Karpas-422 (cell line): ENCODE data around the gene PRAC2. TPM values are rescaled to one million over a fixed set of nuclear protein-coding genes. Genes with fewer than 3 reads are reported as not detected.

Source experiments
- DNase-seq: peaks from one replicate; pipeline ENCODE4 v3.0.0-alpha.2; 2015
- H2AFZ ChIP-seq: fragments of 200-600 bp; sonication (generic); 2 replicates; pipeline ENCODE4 v1.6.1; 2014; ENCODE audit warnings: antibody characterized with exemption, low read length, mixed read lengths
- H3K27ac ChIP-seq: fragments of 200-600 bp; sonication (generic); 2 replicates; pipeline ENCODE4 v1.5.1; 2014; ENCODE audit warnings: mild to moderate bottlenecking, low read length, moderate library complexity
- H3K27me3 ChIP-seq: fragments of 200-600 bp; sonication (generic); 2 replicates; pipeline ENCODE4 v1.6.1; 2014; ENCODE audit warnings: low read length, mixed read lengths
- H3K36me3 ChIP-seq: fragments of 200-600 bp; sonication (generic); 2 replicates; pipeline ENCODE4 v1.6.1; 2014; ENCODE audit warnings: low read length, mixed read lengths; ENCODE audit not compliant: insufficient read depth
- H3K4me1 ChIP-seq: fragments of 200-600 bp; sonication (generic); 2 replicates; pipeline ENCODE4 v1.6.1; 2014; ENCODE audit warnings: mild to moderate bottlenecking, low read length, mixed read lengths
- H3K4me2 ChIP-seq: fragments of 200-600 bp; sonication (generic); 2 replicates; pipeline ENCODE4 v1.6.1; 2014; ENCODE audit warnings: low read length, low read depth, mild to moderate bottlenecking; ENCODE audit not compliant: poor library complexity, severe bottlenecking
- H3K4me3 ChIP-seq: fragments of 200-600 bp; sonication (generic); 2 replicates; pipeline ENCODE4 v1.5.1; 2014; ENCODE audit warnings: mild to moderate bottlenecking, antibody characterized with exemption, low read length, mixed read lengths
- H3K79me2 ChIP-seq: fragments of 200-600 bp; sonication (generic); 2 replicates; pipeline ENCODE4 v1.6.1; 2014; ENCODE audit warnings: mild to moderate bottlenecking, low read length, mixed read lengths
- H3K9ac ChIP-seq: fragments of 200-600 bp; sonication (generic); 2 replicates; pipeline ENCODE4 v1.6.0; 2014; ENCODE audit warnings: low read length
- H3K9me2 ChIP-seq: fragments of 200-600 bp; sonication (generic), shearing (Covaris generic); replicated peaks from 2 replicates; pipeline ENCODE4 v1.6.0; 2014; ENCODE audit warnings: mild to moderate bottlenecking, low read length, moderate library complexity; ENCODE audit not compliant: insufficient read depth
- H3K9me3 ChIP-seq: fragments of 300-700, 200-600 bp; sonication (generic); 2 replicates; pipeline ENCODE4 v1.6.1; 2014; ENCODE audit warnings: low read length, mixed read lengths
- H4K20me1 ChIP-seq: fragments of 200-600 bp; sonication (generic); 2 replicates; pipeline ENCODE4 v1.6.1; 2014; ENCODE audit warnings: mild to moderate bottlenecking, antibody characterized with exemption, low read length, low read depth; ENCODE audit not compliant: insufficient read depth
- total RNA-seq: library from RNA; depleted of rRNA; stranded (reverse); fragments of >200 nt; shearing (Covaris generic); gene quantifications from 2 replicates; pipeline ENCODE4 v1.2.3, GENCODE V29; 2014; ENCODE audit warnings: low replicate concordance

Gene PRAC2
- total RNA-seq, 1 experiment from 2014 or later, result not detected

DNA sequence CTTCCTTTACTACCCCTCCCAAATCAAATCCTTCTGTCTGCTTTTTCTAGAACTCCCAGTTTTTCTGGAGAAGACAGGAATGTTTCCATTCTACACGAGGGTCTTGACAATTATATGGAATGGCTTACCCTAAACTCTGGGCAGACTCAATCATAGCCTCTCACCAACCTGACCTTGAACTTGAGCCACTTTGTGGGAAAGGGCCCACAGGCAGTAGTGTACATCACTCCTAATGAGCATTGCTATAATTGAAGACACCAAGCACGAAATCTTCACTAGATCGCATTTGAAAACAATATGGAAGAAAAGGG is 7.2 kb downstream of the PRAC2 start:
- H3K4me1 ChIP-seq, result no peaks in the 10 kb centered on the region
- H3K27ac ChIP-seq, result no peak overlapping the region
- H3K79me2 ChIP-seq, result no peaks in the 10 kb centered on the region

GRCh38 chr17:48731355-48731754 is 8.4 kb downstream of the PRAC2 start:
- Histone ChIP-seq H3K4me1 (no peaks in the 10 kb centered on the region), H4K20me1 (no peaks in the 10 kb centered on the region), H3K9me3 (no peaks in the 10 kb centered on the region)

More for the DNA sequence above, 7.2 kb downstream of the PRAC2 start:
- Histone ChIP-seq H3K4me3 (no peak overlapping the region), H3K36me3 (no peaks in the 10 kb centered on the region), H3K9me2 (no peaks in the 10 kb centered on the region), H3K4me2 (no peak overlapping the region), H3K9me3 (no peaks in the 10 kb centered on the region), H3K9ac (no peak overlapping the region), H3K27me3 (no peaks in the 10 kb centered on the region), H2AFZ (no peak overlapping the region), H4K20me1 (no peaks in the 10 kb centered on the region)
- DNase-seq, result no peak

GRCh38 chr17:48732688-48733629 is 10.0 kb downstream of the PRAC2 start:
- Histone ChIP-seq H4K20me1 (no peaks in the 10 kb centered on the region), H3K27ac (no peak overlapping the region), H3K4me3 (no peak overlapping the region), H2AFZ (no peak overlapping the region), H3K4me2 (no peak overlapping the region), H3K36me3 (no peaks in the 10 kb centered on the region), H3K79me2 (no peaks in the 10 kb centered on the region), H3K27me3 (no peaks in the 10 kb centered on the region), H3K9me2 (no peaks in the 10 kb centered on the region), H3K4me1 (no peaks in the 10 kb centered on the region), H3K9me3 (no peaks in the 10 kb centered on the region), H3K9ac (no peak overlapping the region)
- DNase-seq, result no peak

More at GRCh38 chr17:48731355-48731754, 8.4 kb downstream of the PRAC2 start:
- H3K4me2 ChIP-seq, result no peak overlapping the region
- no peak overlapping the region for H3K9ac ChIP-seq
- no peak overlapping the region for H3K4me3 ChIP-seq
- DNase-seq, result no peak
- H3K9me2 ChIP-seq, result no peaks in the 10 kb centered on the region
- H3K79me2 ChIP-seq, result no peaks in the 10 kb centered on the region
- no peak overlapping the region for H2AFZ ChIP-seq
- H3K36me3 ChIP-seq, result no peaks in the 10 kb centered on the region
- H3K27me3 ChIP-seq, result no peaks in the 10 kb centered on the region
- no peak overlapping the region for H3K27ac ChIP-seq

DNA sequence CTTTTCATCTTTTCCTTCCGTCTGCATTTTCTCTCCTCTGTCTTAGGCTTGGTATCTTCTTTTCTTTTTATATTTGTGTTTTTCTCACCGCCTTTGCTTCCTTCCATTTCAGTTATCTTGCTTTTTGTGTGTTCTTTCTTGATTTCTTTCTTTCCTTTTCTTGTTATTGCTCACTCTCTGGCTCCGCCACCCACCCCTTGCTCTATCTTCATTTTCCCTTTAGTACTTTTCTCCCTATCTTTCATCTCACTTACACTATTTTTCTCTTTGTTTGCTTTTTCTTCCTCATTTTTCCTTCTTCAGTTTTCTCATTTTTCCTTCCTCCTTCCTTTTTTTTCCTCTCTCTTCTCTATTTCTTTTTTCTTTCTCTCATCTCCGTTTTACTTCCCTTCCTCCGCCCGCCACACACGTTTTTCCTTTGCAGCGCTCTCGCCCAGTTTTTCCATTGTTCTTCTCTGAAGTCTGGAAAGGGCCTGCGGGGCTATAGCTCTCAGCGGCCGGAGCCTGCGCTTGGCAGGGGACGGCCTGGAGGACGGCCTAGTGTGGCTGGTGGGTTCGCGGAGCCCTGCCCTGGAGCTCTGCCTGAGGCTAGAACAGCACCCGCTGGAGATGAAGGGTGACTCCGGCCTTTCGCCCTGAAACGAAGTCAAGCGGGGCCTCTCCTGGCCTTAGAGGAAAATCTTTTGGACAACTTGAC is 10.8 kb downstream of the PRAC2 start:
- Histone ChIP-seq H3K79me2 (no peaks in the 10 kb centered on the region), H3K4me1 (no peaks in the 10 kb centered on the region), H4K20me1 (no peaks in the 10 kb centered on the region), H3K27me3 (no peaks in the 10 kb centered on the region), H3K9ac (no peak overlapping the region), H3K4me2 (no peak overlapping the region), H3K9me2 (no peaks in the 10 kb centered on the region), H3K27ac (no peak overlapping the region), H3K4me3 (no peak overlapping the region), H3K36me3 (no peaks in the 10 kb centered on the region), H2AFZ (no peak overlapping the region), H3K9me3 (no peaks in the 10 kb centered on the region)
- no peak for DNase-seq

- Histone ChIP-seq H3K9me3 (no peaks in the 10 kb centered on the region), H3K9ac (no peak overlapping the region)
Measured at GRCh38 chr17:48734333-48735061, 11.5 kb downstream of the PRAC2 start.

DNA sequence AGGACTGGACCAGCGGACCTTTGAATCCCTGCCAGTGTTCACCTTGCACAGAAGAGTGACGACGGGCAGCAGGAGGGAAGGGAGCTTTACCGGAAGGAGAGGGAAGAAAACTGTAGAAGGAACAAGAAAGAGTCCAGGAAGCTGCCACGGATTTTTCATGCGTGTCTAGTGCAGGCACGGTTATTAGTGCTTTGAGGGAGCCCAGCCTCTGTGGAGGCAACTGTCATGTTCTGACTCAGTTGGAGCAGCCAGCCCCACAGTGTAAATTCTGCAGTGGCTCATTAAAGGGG is 12.0 kb downstream of the PRAC2 start:
- H3K9me3 ChIP-seq, result no peaks in the 10 kb centered on the region
- DNase-seq, result no peak
- H2AFZ ChIP-seq, result no peak overlapping the region
- no peaks in the 10 kb centered on the region for H3K79me2 ChIP-seq
- no peak overlapping the region for H3K27ac ChIP-seq
- H3K9me2 ChIP-seq, result no peaks in the 10 kb centered on the region
- no peak overlapping the region for H3K9ac ChIP-seq
- H3K36me3 ChIP-seq, result no peaks in the 10 kb centered on the region
- no peaks in the 10 kb centered on the region for H3K27me3 ChIP-seq
- H4K20me1 ChIP-seq, result no peaks in the 10 kb centered on the region
- no peak overlapping the region for H3K4me2 ChIP-seq
- no peaks in the 10 kb centered on the region for H3K4me1 ChIP-seq
- H3K4me3 ChIP-seq, result no peak overlapping the region

More at GRCh38 chr17:48734333-48735061, 11.5 kb downstream of the PRAC2 start:
- Histone ChIP-seq H3K4me3 (no peak overlapping the region), H2AFZ (no peak overlapping the region), H3K79me2 (no peaks in the 10 kb centered on the region), H3K9me2 (no peaks in the 10 kb centered on the region), H3K27ac (no peak overlapping the region), H3K4me2 (no peak overlapping the region), H3K4me1 (no peaks in the 10 kb centered on the region), H3K36me3 (no peaks in the 10 kb centered on the region), H4K20me1 (no peaks in the 10 kb centered on the region), H3K27me3 (no peaks in the 10 kb centered on the region)
- no peak for DNase-seq

- Histone ChIP-seq H3K4me1 (no peaks in the 10 kb centered on the region), H3K36me3 (no peaks in the 10 kb centered on the region), H3K9me2 (no peaks in the 10 kb centered on the region)
Measured at GRCh38 chr17:48737330-48738043, 14.5 kb downstream of the PRAC2 start.

GRCh38 chr17:48738424-48738802 is 15.4 kb downstream of the PRAC2 start:
- no peaks in the 10 kb centered on the region for H3K36me3 ChIP-seq
- H3K4me1 ChIP-seq, result no peaks in the 10 kb centered on the region
- DNase-seq, result no peak
- no peak overlapping the region for H3K27ac ChIP-seq
- H3K27me3 ChIP-seq, result no peaks in the 10 kb centered on the region
- H3K4me2 ChIP-seq, result no peak overlapping the region
- H3K9me2 ChIP-seq, result no peaks in the 10 kb centered on the region
- H4K20me1 ChIP-seq, result no peaks in the 10 kb centered on the region
- no peak overlapping the region for H3K9ac ChIP-seq
- H3K79me2 ChIP-seq, result no peaks in the 10 kb centered on the region
- H2AFZ ChIP-seq, result no peak overlapping the region
- H3K4me3 ChIP-seq, result no peak overlapping the region
- no peaks in the 10 kb centered on the region for H3K9me3 ChIP-seq

More at GRCh38 chr17:48737330-48738043, 14.5 kb downstream of the PRAC2 start:
- Histone ChIP-seq H2AFZ (no peak overlapping the region), H3K4me2 (no peak overlapping the region), H3K79me2 (no peaks in the 10 kb centered on the region), H3K27ac (no peak overlapping the region), H3K9me3 (no peaks in the 10 kb centered on the region), H3K4me3 (no peak overlapping the region), H3K27me3 (no peaks in the 10 kb centered on the region), H4K20me1 (no peaks in the 10 kb centered on the region), H3K9ac (no peak overlapping the region)
- DNase-seq, result no peak
